A549 (cell line): Measurements from ENCODE around the gene THAP7. TPM values are rescaled to one million over a fixed set of nuclear protein-coding genes. Genes with fewer than 3 reads are reported as not detected.

ENCODE experiments used
- ATAC-seq, 2 experiments: fragments of 200-7000 bp in 1 of 2; fragments of >200 bp in 1 of 2; cut with Nextera tagmentation in 1 of 2; cut with Tn5 transposase in 1 of 2; 3 replicates each; pipeline versions ENCODE4 v1.8.0 to v1.9.1; 2018 to 2020; ENCODE audit warnings: mild to moderate bottlenecking in 1 of 2, moderate library complexity in 1 of 2
- CTCF ChIA-PET: fragments of 300-600 bp; sonication (Branson Sonifier 250); formaldehyde crosslinking; extraction: SDS; loops from one replicate; lab custom pipeline; 2021; ENCODE audit warnings: antibody characterized with exemption, inconsistent platforms; lab: Yijun Ruan, JAX
- POLR2A ChIA-PET: fragments of 350-600 bp; formaldehyde crosslinking; extraction: SDS; loops from one replicate; lab custom pipeline; 2021; ENCODE audit warnings: antibody characterized with exemption, inconsistent platforms; lab: Yijun Ruan, JAX
- DNase-seq, 2 experiments: peaks; one replicate each; pipeline versions ENCODE4 v3.0.0 to v3.0.0-alpha.2; 2011 to 2016; ENCODE audit warnings: low read depth in 1 of 2, low spot score in 1 of 2
- FAIRE-seq: peaks from 2 replicates; lab custom pipeline; 2011; peaks lifted over from hg19 to GRCh38; lab: Jason Lieb, UNC
- H3K27ac ChIP-seq, 2 experiments: fragments of >200 bp; sonication (Bioruptor Twin); formaldehyde crosslinking; 3 replicates each; pipeline ENCODE4 v1.5.1; 2016 to 2017
- H3K4me1 ChIP-seq: fragments of >200 bp; sonication (Bioruptor Twin); formaldehyde crosslinking; 3 replicates; pipeline ENCODE4 v1.6.1; 2016
- H3K4me2 ChIP-seq: fragments of >200 bp; sonication (Bioruptor Twin); formaldehyde crosslinking; 3 replicates; pipeline ENCODE4 v1.6.1; 2016
- H3K4me3 ChIP-seq: fragments of >200 bp; sonication (Bioruptor Twin); formaldehyde crosslinking; 3 replicates; pipeline ENCODE4 v1.5.1; 2016
- H3K9me3 ChIP-seq: fragments of >200 bp; sonication (Bioruptor Twin); formaldehyde crosslinking; 3 replicates; pipeline ENCODE4 v1.6.1; 2016
- ATOH8 ChIP-seq: fragments of 250-450 bp; sonication (Bioruptor Pico); IDR thresholded peaks from 2 replicates; pipeline ENCODE4 v1.5.0; 2020; ENCODE audit warnings: low read depth, mild to moderate bottlenecking, moderate library complexity
- CBX2 ChIP-seq: fragments of 200-600 bp; sonication (generic); IDR thresholded peaks from 2 replicates; pipeline ENCODE4 v1.6.1; 2016; ENCODE audit warnings: low read depth, mild to moderate bottlenecking, borderline replicate concordance
- CBX8 ChIP-seq: fragments of 200-600 bp; sonication (generic); IDR thresholded peaks from 2 replicates; pipeline ENCODE4 v1.6.1; 2016
- CTCF ChIP-seq: fragments of >200 bp; sonication (Bioruptor Twin); formaldehyde crosslinking; IDR thresholded peaks from 3 replicates; pipeline ENCODE4 v1.5.1; 2016
- EP300 ChIP-seq, 2 experiments: fragments of >200 bp; sonication (Bioruptor Twin); formaldehyde crosslinking; IDR thresholded peaks; 2 replicates in 1 of 2; 3 replicates in 1 of 2; pipeline ENCODE4 v1.6.1; 2016 to 2017
- ESRRA ChIP-seq: fragments of 150-350 bp; IDR thresholded peaks from 2 replicates; pipeline ENCODE4 v1.6.1; 2014; ENCODE audit warnings: mild to moderate bottlenecking, low read length, borderline replicate concordance
- FOSL2 ChIP-seq, 2 experiments: fragments of 450-650 bp in 1 of 2; fragments of >200 bp in 1 of 2; sonication (Bioruptor Twin) in 1 of 2; formaldehyde crosslinking; IDR thresholded peaks; 2 replicates each; pipeline versions ENCODE4 v1.5.0 to v1.6.1; 2016 to 2020; ENCODE audit warnings: mild to moderate bottlenecking in 1 of 2, moderate library complexity in 1 of 2
- GATA3 ChIP-seq: IDR thresholded peaks from 2 replicates; pipeline ENCODE4 v1.6.1; 2012; ENCODE audit warnings: borderline replicate concordance
- HDAC2 ChIP-seq: fragments of 200-600 bp; sonication (generic); IDR thresholded peaks from 2 replicates; pipeline ENCODE4 v1.6.1; 2016
- HEYL ChIP-seq: fragments of 250-450 bp; sonication (Bioruptor Pico); IDR thresholded peaks from 2 replicates; pipeline ENCODE4 v1.8.0; 2021; ENCODE audit warnings: mild to moderate bottlenecking, moderate library complexity
- JUN ChIP-seq, 2 experiments: fragments of >200 bp; sonication (Bioruptor Twin); formaldehyde crosslinking; IDR thresholded peaks; 2 replicates in 1 of 2; 3 replicates in 1 of 2; pipeline ENCODE4 v1.6.1; 2016 to 2017
- KDM1A ChIP-seq: fragments of 200-600 bp; sonication (generic); IDR thresholded peaks from 2 replicates; pipeline ENCODE4 v1.6.1; 2016; ENCODE audit warnings: low read depth, mild to moderate bottlenecking
- MAX ChIP-seq: IDR thresholded peaks from 2 replicates; pipeline ENCODE4 v1.6.1; 2012
- NFE2L2 ChIP-seq: fragments of 150-350 bp; conservative IDR thresholded peaks from 2 replicates; pipeline ENCODE4 v1.6.1; 2014; ENCODE audit warnings: low read length
- POLR2A ChIP-seq: IDR thresholded peaks from 2 replicates; pipeline ENCODE4 v1.6.1; 2012; ENCODE audit warnings: mild to moderate bottlenecking, low read length
- RCOR1 ChIP-seq: fragments of 150-350 bp; IDR thresholded peaks from 2 replicates; pipeline ENCODE4 v1.6.1; 2014; ENCODE audit warnings: antibody characterized with exemption, low read length, low read depth
- SMC3 ChIP-seq: fragments of >200 bp; sonication (Bioruptor Twin); formaldehyde crosslinking; IDR thresholded peaks from 3 replicates; pipeline ENCODE4 v1.6.1; 2018; ENCODE audit warnings: inconsistent platforms
- TP53 ChIP-seq: fragments of 250-450 bp; sonication (Bioruptor Pico); IDR thresholded peaks from 2 replicates; pipeline ENCODE4 v1.5.0; 2021; ENCODE audit warnings: mild to moderate bottlenecking, moderate library complexity
- ZC3H11A ChIP-seq: fragments of 450-650 bp; IDR thresholded peaks from 2 replicates; pipeline ENCODE4 v1.6.1; 2014; ENCODE audit warnings: antibody characterized with exemption, mild to moderate bottlenecking
- WGBS: methylation state at CpG from one replicate; pipeline ENCODE4 v1.1.6; 2017; ENCODE audit errors: missing lambda C conversion rate; 5-methylcytosine and 5-hydroxymethylcytosine counted together
- polyA plus RNA-seq, 4 experiments: library from polyadenylated mRNA; depleted of rRNA in 3 of 4; stranded (reverse); fragments of >200 nt; fragmentation: RNase III in 1 of 4; extraction: RNeasy Plus Mini Kit Qiagen cat#74134 plus additional on column Dnase treatment in 1 of 4; gene quantifications; 2 replicates in 3 of 4; 3 replicates in 1 of 4; pipeline ENCODE4 v1.2.3, GENCODE V29; 2011 to 2017

The THAP7 gene
- polyA plus RNA-seq, 2 of the 4 experiments (the other 2 are of a cell fraction): 15.9 to 22.7 TPM

- H3K4me3 ChIP-seq: no peak overlapping the region
- FAIRE-seq (no peak), ATAC-seq (no peak), DNase-seq (no peak)
- peaks cover 16% of the 10 kb centered on the region; the same call in 2 of the 3 replicates for H3K4me1 ChIP-seq
- POLR2A ChIA-PET: interaction anchor here (1.1 to 1.9 kb wide), 3 partner anchors 16 to 194 kb away, joined by 3 to 12 read pairs (median 4); partner anchors contain the start of gene LZTR1
- 63% methylated on average over 4 of the region's 7 CpGs for WGBS
- CTCF ChIA-PET: interaction anchor here (1.5 to 1.8 kb wide), 2 partner anchors 17 to 113 kb away, joined by 7 to 8 read pairs; partner anchors contain the start of gene LZTR1
- no peak overlapping the region for H3K27ac ChIP-seq
- H3K4me2 ChIP-seq: no peak overlapping the region
- TF ChIP-seq JUN (IDR thresholded peaks at IDR 0.05) (peak in 1 of 2 experiments; percentile 16; a peak in 2 of 5 replicates), POLR2A (peak; percentile 15; the same call in 1 of the 2 replicates), EP300 (IDR thresholded peaks at IDR 0.05) (no peak)
- H3K9me3 ChIP-seq: no peaks in the 10 kb centered on the region
Observed at GRCh38 chr22:20998411-20999336, 3.2 kb downstream of the THAP7 start.

GRCh38 chr22:20997536-20998257 is 4.2 kb downstream of the THAP7 start:
- ATAC-seq (no peak), DNase-seq (no peak), FAIRE-seq (no peak)
- Histone ChIP-seq H3K4me2 (no peak overlapping the region), H3K4me1 (peaks cover 9% of the 10 kb centered on the region; the same call in 2 of the 3 replicates), H3K9me3 (no peaks in the 10 kb centered on the region), H3K27ac (no peak overlapping the region), H3K4me3 (no peak overlapping the region)
- ChIA-PET POLR2A (no interaction called here), CTCF (no interaction called here)
- TF ChIP-seq FOSL2 (IDR thresholded peaks at IDR 0.05) (no peak), FOSL2 (CRISPR knock-in tag; IDR thresholded peaks at IDR 0.05) (no peak), SMC3 (no peak), RCOR1 (no peak), CBX2 (no peak), TP53 (CRISPR knock-in tag) (no peak), CBX8 (no peak), ATOH8 (CRISPR knock-in tag) (no peak), NFE2L2 (no peak), KDM1A (no peak), GATA3 (no peak), ESRRA (no peak), HEYL (CRISPR knock-in tag) (no peak), ZC3H11A (no peak), MAX (no peak), JUN (IDR thresholded peaks at IDR 0.05) (no peak), CTCF (no peak), HDAC2 (no peak)
- WGBS: 92% methylated on average over 7 of the region's 13 CpGs
